Astrocyte (in vitro differentiated cells and primary cell): Measurements from ENCODE around the gene OR4C6. TPM values are rescaled to one million over a fixed set of nuclear protein-coding genes. Genes with fewer than 3 reads are reported as not detected.

Experiments
- DNase-seq: peaks from one replicate; pipeline ENCODE4 v3.0.0-alpha.2; 2010; ENCODE audit warnings: low read depth
- FAIRE-seq: peaks from 2 replicates; lab custom pipeline; 2011; peaks lifted over from hg19 to GRCh38; lab: Jason Lieb, UNC
- H2AFZ ChIP-seq: 2 replicates; pipeline ENCODE4 v1.6.0; 2012; ENCODE audit warnings: low read depth, low read length, inconsistent platforms
- H3K27ac ChIP-seq: 2 replicates; pipeline ENCODE4 v1.5.1; 2011; ENCODE audit warnings: low read depth, low read length, inconsistent platforms
- H3K27me3 ChIP-seq: 2 replicates; pipeline ENCODE4 v1.6.0; 2011; ENCODE audit warnings: low read length, inconsistent platforms; ENCODE audit not compliant: insufficient read depth
- H3K36me3 ChIP-seq: 2 replicates; pipeline ENCODE4 v1.5.1; 2011; ENCODE audit warnings: low read length, inconsistent platforms; ENCODE audit not compliant: insufficient read depth
- H3K4me1 ChIP-seq: 2 replicates; pipeline ENCODE4 v1.5.1; 2011; ENCODE audit warnings: low read length, inconsistent platforms; ENCODE audit not compliant: insufficient read depth
- H3K4me2 ChIP-seq: 2 replicates; pipeline ENCODE4 v1.6.0; 2012; ENCODE audit warnings: low read length, inconsistent platforms
- H3K4me3 ChIP-seq: 2 replicates; pipeline ENCODE4 v1.5.1; 2011; ENCODE audit warnings: low read depth, mild to moderate bottlenecking, low read length, inconsistent platforms; ENCODE audit not compliant: insufficient read depth
- H3K79me2 ChIP-seq: 2 replicates; pipeline ENCODE4 v1.6.0; 2012; ENCODE audit warnings: mild to moderate bottlenecking, low read length, inconsistent platforms; ENCODE audit not compliant: insufficient read depth
- H3K9ac ChIP-seq: 2 replicates; pipeline ENCODE4 v1.6.0; 2012; ENCODE audit warnings: mild to moderate bottlenecking, low read length, inconsistent platforms
- H3K9me3 ChIP-seq: 2 replicates; pipeline ENCODE4 v1.5.1; 2012; ENCODE audit warnings: low read depth, mild to moderate bottlenecking, low read length, inconsistent platforms; ENCODE audit not compliant: insufficient read depth
- H4K20me1 ChIP-seq: 2 replicates; pipeline ENCODE4 v1.6.0; 2012; ENCODE audit warnings: low read length, inconsistent platforms; ENCODE audit not compliant: insufficient read depth
- H3K27ac Mint-ChIP-seq: one replicate; pipeline ENCODE4 v1.8.0; 2021; ENCODE audit warnings: mild to moderate bottlenecking, mixed read lengths; ENCODE audit not compliant: unreplicated experiment
- H3K27me3 Mint-ChIP-seq: one replicate; pipeline ENCODE4 v1.8.0; 2021; ENCODE audit warnings: low read depth, mixed read lengths; ENCODE audit not compliant: unreplicated experiment
- H3K36me3 Mint-ChIP-seq: one replicate; pipeline ENCODE4 v1.8.0; 2021; ENCODE audit warnings: low read depth, mixed read lengths; ENCODE audit not compliant: unreplicated experiment
- H3K4me1 Mint-ChIP-seq: one replicate; pipeline ENCODE4 v1.8.0; 2021; ENCODE audit warnings: low read depth, mixed read lengths; ENCODE audit not compliant: unreplicated experiment
- H3K4me3 Mint-ChIP-seq: one replicate; pipeline ENCODE4 v1.8.0; 2021; ENCODE audit warnings: mild to moderate bottlenecking, moderate library complexity, mixed read lengths; ENCODE audit not compliant: unreplicated experiment
- H3K9me3 Mint-ChIP-seq: one replicate; pipeline ENCODE4 v1.8.0; 2021; ENCODE audit warnings: mild to moderate bottlenecking, mixed read lengths; ENCODE audit not compliant: unreplicated experiment
- EZH2 ChIP-seq: IDR thresholded peaks from 2 replicates; pipeline ENCODE4 v1.6.1; 2012; ENCODE audit warnings: mild to moderate bottlenecking, low read length, inconsistent platforms; ENCODE audit not compliant: insufficient read depth
- total RNA-seq: library from RNA; stranded (reverse); gene quantifications from 2 replicates; pipeline ENCODE4 v1.2.1, GENCODE V29; 2021
- TF ChIP-seq, protein P1 (sequence below): IDR thresholded peaks from 2 replicates; pipeline ENCODE4 v1.5.1; 2011; ENCODE audit warnings: low read depth, mild to moderate bottlenecking, inconsistent platforms, low read length, moderate library complexity; ENCODE audit not compliant: insufficient read depth

Gene OR4C6
- total RNA-seq, 1 donor from 2014 or later: not detected

- Mint-ChIP-seq H3K4me1 (no peaks in the 10 kb centered on the region), H3K4me3 (no peak overlapping the region), H3K27me3 (no peaks in the 10 kb centered on the region), H3K36me3 (no peaks in the 10 kb centered on the region), H3K27ac (no peak overlapping the region), H3K9me3 (peaks cover 5% of the 10 kb centered on the region)
- DNase-seq (no peak), FAIRE-seq (no peak)
- TF ChIP-seq EZH2: no peak
- TF ChIP-seq, protein P1, sequence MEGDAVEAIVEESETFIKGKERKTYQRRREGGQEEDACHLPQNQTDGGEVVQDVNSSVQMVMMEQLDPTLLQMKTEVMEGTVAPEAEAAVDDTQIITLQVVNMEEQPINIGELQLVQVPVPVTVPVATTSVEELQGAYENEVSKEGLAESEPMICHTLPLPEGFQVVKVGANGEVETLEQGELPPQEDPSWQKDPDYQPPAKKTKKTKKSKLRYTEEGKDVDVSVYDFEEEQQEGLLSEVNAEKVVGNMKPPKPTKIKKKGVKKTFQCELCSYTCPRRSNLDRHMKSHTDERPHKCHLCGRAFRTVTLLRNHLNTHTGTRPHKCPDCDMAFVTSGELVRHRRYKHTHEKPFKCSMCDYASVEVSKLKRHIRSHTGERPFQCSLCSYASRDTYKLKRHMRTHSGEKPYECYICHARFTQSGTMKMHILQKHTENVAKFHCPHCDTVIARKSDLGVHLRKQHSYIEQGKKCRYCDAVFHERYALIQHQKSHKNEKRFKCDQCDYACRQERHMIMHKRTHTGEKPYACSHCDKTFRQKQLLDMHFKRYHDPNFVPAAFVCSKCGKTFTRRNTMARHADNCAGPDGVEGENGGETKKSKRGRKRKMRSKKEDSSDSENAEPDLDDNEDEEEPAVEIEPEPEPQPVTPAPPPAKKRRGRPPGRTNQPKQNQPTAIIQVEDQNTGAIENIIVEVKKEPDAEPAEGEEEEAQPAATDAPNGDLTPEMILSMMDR: no peak
- Histone ChIP-seq H3K79me2 (no peaks in the 10 kb centered on the region), H3K4me2 (no peak overlapping the region), H3K4me1 (no peaks in the 10 kb centered on the region), H3K27me3 (no peaks in the 10 kb centered on the region), H3K9me3 (peaks cover 12% of the 10 kb centered on the region), H2AFZ (no peak overlapping the region), H4K20me1 (no peaks in the 10 kb centered on the region), H3K27ac (no peak overlapping the region), H3K4me3 (no peak overlapping the region), H3K36me3 (no peaks in the 10 kb centered on the region), H3K9ac (no peak overlapping the region)
Observed at GRCh38 chr11:55658031-55658573, 3.9 kb upstream of the OR4C6 start.

DNA sequence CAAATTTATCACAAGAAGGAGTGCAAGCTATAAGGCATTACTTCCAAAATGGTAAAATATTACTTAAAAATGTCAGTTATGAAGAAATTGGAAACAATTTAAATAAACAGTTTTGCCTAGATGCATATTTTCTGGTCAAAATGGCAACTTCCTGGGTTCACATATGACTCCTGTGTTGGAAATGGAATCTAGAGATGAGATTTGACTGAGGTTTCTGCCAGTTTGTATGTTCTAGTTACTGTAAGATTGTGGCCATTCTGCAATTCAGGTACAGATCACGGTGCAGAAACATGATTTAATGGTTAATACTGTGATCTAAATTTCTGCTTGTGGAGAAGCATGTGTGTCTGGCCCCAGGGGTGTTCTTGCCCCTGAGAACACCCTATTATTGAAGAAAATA is 3.4 kb upstream of the OR4C6 start:
- no peak for FAIRE-seq

DNA sequence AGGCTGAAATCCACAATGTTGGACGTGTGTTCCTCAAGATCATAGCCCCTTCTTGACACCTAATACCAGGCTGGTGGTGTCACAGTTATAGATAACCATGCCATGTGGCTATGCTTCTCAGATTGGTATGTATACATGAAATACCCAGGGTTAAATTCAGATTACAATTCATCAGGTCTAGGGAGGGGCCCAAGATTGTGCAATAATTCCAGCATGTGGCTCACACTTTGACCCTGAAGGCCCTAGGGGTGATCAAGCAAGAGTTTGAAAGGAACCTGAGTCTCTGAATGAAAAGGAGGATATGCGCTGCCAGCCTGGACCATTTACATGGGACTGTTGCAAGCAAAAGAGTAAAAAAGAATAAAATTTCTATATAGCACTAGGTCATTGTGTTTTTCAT is 7.4 kb downstream of the OR4C6 start:
- Mint-ChIP-seq H3K4me1 (no peaks in the 10 kb centered on the region), H3K9me3 (no peaks in the 10 kb centered on the region)
- peaks cover 13% of the 10 kb centered on the region for H3K9me3 ChIP-seq

More for the DNA sequence above, 3.4 kb upstream of the OR4C6 start:
- Mint-ChIP-seq H3K36me3 (no peaks in the 10 kb centered on the region), H3K4me3 (no peak overlapping the region), H3K27ac (no peak overlapping the region), H3K27me3 (no peaks in the 10 kb centered on the region), H3K4me1 (no peaks in the 10 kb centered on the region), H3K9me3 (peaks cover 5% of the 10 kb centered on the region)
- no peak overlapping the region for H3K4me2 ChIP-seq
- DNase-seq: no peak
- H3K4me3 ChIP-seq: no peak overlapping the region
- H3K27me3 ChIP-seq: no peaks in the 10 kb centered on the region
- TF ChIP-seq, protein P1: no peak
- TF ChIP-seq EZH2: no peak
- no peak overlapping the region for H3K27ac ChIP-seq
- H3K36me3 ChIP-seq: no peaks in the 10 kb centered on the region
- no peak overlapping the region for H3K9ac ChIP-seq
- H3K9me3 ChIP-seq: peaks cover 10% of the 10 kb centered on the region
- H4K20me1 ChIP-seq: no peaks in the 10 kb centered on the region
- no peak overlapping the region for H2AFZ ChIP-seq
- no peaks in the 10 kb centered on the region for H3K4me1 ChIP-seq
- H3K79me2 ChIP-seq: no peaks in the 10 kb centered on the region

More for the DNA sequence above, 7.4 kb downstream of the OR4C6 start:
- H3K4me1 ChIP-seq: no peaks in the 10 kb centered on the region
- no peak overlapping the region for H3K9ac ChIP-seq
- Mint-ChIP-seq H3K27me3 (no peaks in the 10 kb centered on the region), H3K4me3 (no peak overlapping the region), H3K27ac (no peak overlapping the region), H3K36me3 (no peaks in the 10 kb centered on the region)
- no peak overlapping the region for H3K27ac ChIP-seq
- H3K4me3 ChIP-seq: no peak overlapping the region
- H3K4me2 ChIP-seq: no peak overlapping the region
- no peak for DNase-seq
- TF ChIP-seq EZH2: no peak
- TF ChIP-seq, protein P1: no peak
- no peaks in the 10 kb centered on the region for H4K20me1 ChIP-seq
- no peaks in the 10 kb centered on the region for H3K36me3 ChIP-seq
- no peaks in the 10 kb centered on the region for H3K27me3 ChIP-seq
- FAIRE-seq: no peak
- H2AFZ ChIP-seq: no peak overlapping the region
- H3K79me2 ChIP-seq: no peaks in the 10 kb centered on the region
